ENCODE results near the gene PDLIM1.

DNA sequence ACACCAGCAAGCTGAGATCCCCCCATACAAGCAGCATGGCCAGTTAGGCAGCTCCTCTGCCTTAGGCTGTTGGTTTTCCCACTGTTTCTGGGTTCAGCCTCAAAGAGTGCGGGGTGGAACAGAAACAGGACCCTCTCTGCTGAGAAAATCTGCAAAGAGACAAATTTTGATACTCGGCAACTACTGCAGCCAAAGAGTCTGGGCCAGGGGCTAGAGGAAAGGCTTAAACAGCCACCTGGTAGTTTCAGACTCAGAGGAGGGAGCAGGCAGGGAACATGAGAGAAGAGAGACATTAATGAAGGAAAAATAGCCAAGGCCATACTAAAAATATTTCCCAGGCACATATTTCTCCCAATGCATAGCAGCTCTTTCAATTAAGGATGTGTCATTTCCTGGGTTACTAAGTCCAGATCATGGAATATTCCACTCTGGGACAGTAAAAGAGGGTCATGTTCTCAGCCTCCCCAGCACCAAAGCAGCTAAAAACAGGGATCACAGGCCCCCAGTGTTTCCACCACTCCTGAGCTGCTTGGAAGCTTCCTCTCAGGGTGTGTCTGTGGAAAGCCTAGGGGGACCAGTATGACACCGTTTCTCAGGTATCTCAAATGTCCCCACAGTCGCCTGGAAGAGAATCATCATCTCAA is 29.8 kb downstream of the PDLIM1 start:
- TF ChIP-seq CTCF (IDR thresholded peaks at IDR 0.05): no peak
- TF ChIP-seq POLR2A (IDR thresholded peaks at IDR 0.05): no peak
